H9 (cell line): ENCODE measurements around the gene DEUP1. TPM values are rescaled to one million over a fixed set of nuclear protein-coding genes. Genes with fewer than 3 reads are reported as not detected.

ENCODE experiments used
- DNase-seq: peaks from one replicate; pipeline ENCODE4 v3.0.0-alpha.2; 2017
- H2AFZ ChIP-seq: one replicate; pipeline ENCODE4 v1.6.1; 2013; ENCODE audit warnings: mild to moderate bottlenecking, low read length, control low read depth, moderate library complexity
- H2AK5ac ChIP-seq: 2 replicates; pipeline ENCODE4 v1.6.1; 2013; ENCODE audit warnings: low read length, control low read depth, mixed read lengths; ENCODE audit not compliant: insufficient read length
- H2BK120ac ChIP-seq: one replicate; pipeline ENCODE4 v1.6.1; 2013; ENCODE audit warnings: low read depth, mild to moderate bottlenecking, low read length, control low read depth, inconsistent platforms; ENCODE audit not compliant: poor library complexity, severe bottlenecking
- H2BK12ac ChIP-seq: 2 replicates; pipeline ENCODE4 v1.6.1; 2013; ENCODE audit warnings: low read length, control low read depth, mixed read lengths, low read depth; ENCODE audit not compliant: insufficient read length
- H2BK15ac ChIP-seq: 2 replicates; pipeline ENCODE4 v1.6.1; 2013; ENCODE audit warnings: low read depth, low read length, control low read depth
- H2BK20ac ChIP-seq: one replicate; pipeline ENCODE4 v1.6.1; 2013; ENCODE audit warnings: low read depth, mild to moderate bottlenecking, low read length, control low read depth, inconsistent platforms; ENCODE audit not compliant: poor library complexity, severe bottlenecking
- H2BK5ac ChIP-seq: 2 replicates; pipeline ENCODE4 v1.6.1; 2013; ENCODE audit warnings: low read length, control low read depth, mixed read lengths; ENCODE audit not compliant: insufficient read length
- H3K14ac ChIP-seq: 2 replicates; pipeline ENCODE4 v1.6.1; 2013; ENCODE audit warnings: low read length, control low read depth; ENCODE audit not compliant: insufficient read depth
- H3K18ac ChIP-seq: 2 replicates; pipeline ENCODE4 v1.6.1; 2013; ENCODE audit warnings: low read depth, mild to moderate bottlenecking, mixed read lengths, low read length, control low read depth; ENCODE audit not compliant: insufficient read length
- H3K23ac ChIP-seq: 2 replicates; pipeline ENCODE4 v1.6.1; 2013; ENCODE audit warnings: low read length, control low read depth, mixed read lengths, low read depth; ENCODE audit not compliant: insufficient read length
- H3K23me2 ChIP-seq: 2 replicates; pipeline ENCODE4 v1.6.1; 2013; ENCODE audit warnings: low read depth, mild to moderate bottlenecking, mixed read lengths, low read length, control low read depth; ENCODE audit not compliant: insufficient read length, poor library complexity, severe bottlenecking
- H3K27ac ChIP-seq: 2 replicates; pipeline ENCODE4 v1.5.1; 2013; ENCODE audit warnings: low read length, control low read depth, mixed read lengths, low read depth; ENCODE audit not compliant: insufficient read length
- H3K27me3 ChIP-seq: 2 replicates; pipeline ENCODE4 v1.6.1; 2013; ENCODE audit warnings: low read length, control low read depth, inconsistent platforms; ENCODE audit not compliant: insufficient read depth
- H3K4ac ChIP-seq: 2 replicates; pipeline ENCODE4 v1.6.1; 2013; ENCODE audit warnings: low read depth, mild to moderate bottlenecking, control low read depth, inconsistent platforms, low read length, moderate library complexity
- H3K4me1 ChIP-seq: 2 replicates; pipeline ENCODE4 v1.6.1; 2013; ENCODE audit warnings: low read length, control low read depth, inconsistent platforms; ENCODE audit not compliant: insufficient read depth
- H3K4me2 ChIP-seq: 2 replicates; pipeline ENCODE4 v1.6.1; 2013; ENCODE audit warnings: low read length, control low read depth, mixed read lengths; ENCODE audit not compliant: insufficient read length, insufficient read depth
- H3K56ac ChIP-seq: 2 replicates; pipeline ENCODE4 v1.6.1; 2013; ENCODE audit warnings: low read depth, mild to moderate bottlenecking, mixed read lengths, low read length, control low read depth; ENCODE audit not compliant: insufficient read length
- H3K79me1 ChIP-seq: 2 replicates; pipeline ENCODE4 v1.6.1; 2013; ENCODE audit warnings: low read depth, mild to moderate bottlenecking, moderate library complexity, low read length, control low read depth, inconsistent platforms; ENCODE audit not compliant: insufficient read depth, poor library complexity, severe bottlenecking
- H3K79me2 ChIP-seq: 2 replicates; pipeline ENCODE4 v1.6.1; 2013; ENCODE audit warnings: low read length, control low read depth, inconsistent platforms; ENCODE audit not compliant: insufficient read depth
- H3K9ac ChIP-seq: 2 replicates; pipeline ENCODE4 v1.6.1; 2013; ENCODE audit warnings: low read length, control low read depth, mixed read lengths; ENCODE audit not compliant: insufficient read length; ENCODE audit errors: extremely low read depth
- H3K9me3 ChIP-seq: one replicate; pipeline ENCODE4 v1.6.1; 2013; ENCODE audit warnings: low read depth, low read length, inconsistent platforms; ENCODE audit not compliant: control insufficient read depth
- H3T11ph ChIP-seq: one replicate; pipeline ENCODE4 v1.6.1; 2013; ENCODE audit warnings: mild to moderate bottlenecking, low read length, control low read depth, inconsistent platforms
- H4K20me1 ChIP-seq: one replicate; pipeline ENCODE4 v1.6.1; 2013; ENCODE audit not compliant: control insufficient read depth, insufficient read length, insufficient read depth
- H4K5ac ChIP-seq: 2 replicates; pipeline ENCODE4 v1.6.1; 2013; ENCODE audit warnings: low read depth, mild to moderate bottlenecking, mixed read lengths, low read length, control low read depth; ENCODE audit not compliant: insufficient read length
- H4K8ac ChIP-seq: replicated peaks from 2 replicates; pipeline ENCODE4 v1.6.1; 2013; ENCODE audit warnings: low read length, control low read depth, mixed read lengths, low read depth; ENCODE audit not compliant: insufficient read length
- H4K91ac ChIP-seq: 2 replicates; pipeline ENCODE4 v1.6.1; 2013; ENCODE audit warnings: low read depth, mild to moderate bottlenecking, moderate library complexity, mixed read lengths, low read length, control low read depth; ENCODE audit not compliant: insufficient read length
- H3K27ac Mint-ChIP-seq, 3 experiments: 2 replicates in 2 of 3; 3 replicates in 1 of 3; pipeline ENCODE4 v1.8.0; 2020 to 2021; ENCODE audit warnings: mixed read lengths in 3 of 3, mild to moderate bottlenecking in 1 of 3, moderate library complexity in 1 of 3
- H3K27me3 Mint-ChIP-seq: 2 replicates; pipeline ENCODE4 v1.8.0; 2021; ENCODE audit warnings: low read depth, mild to moderate bottlenecking, moderate library complexity, mixed read lengths
- H3K36me3 Mint-ChIP-seq, 3 experiments: 2 replicates in 2 of 3; 3 replicates in 1 of 3; pipeline ENCODE4 v1.8.0; 2020 to 2021; ENCODE audit warnings: low read depth in 3 of 3, mixed read lengths in 3 of 3; ENCODE audit not compliant: insufficient read depth in 1 of 3
- H3K4me1 Mint-ChIP-seq, 2 experiments: 2 replicates each; pipeline ENCODE4 v1.8.0; 2020; ENCODE audit warnings: mixed read lengths in 2 of 2
- H3K4me3 Mint-ChIP-seq, 2 experiments: 2 replicates in 1 of 2; 3 replicates in 1 of 2; pipeline ENCODE4 v1.8.0; 2020 to 2021; ENCODE audit warnings: mild to moderate bottlenecking in 2 of 2, mixed read lengths in 2 of 2, moderate library complexity in 1 of 2
- H3K9me3 Mint-ChIP-seq, 2 experiments: 2 replicates in 1 of 2; 3 replicates in 1 of 2; pipeline ENCODE4 v1.8.0; 2020; ENCODE audit warnings: mild to moderate bottlenecking in 2 of 2, mixed read lengths in 2 of 2, moderate library complexity in 1 of 2
- WGBS: extraction: QIAGEN DNeasy Blood & Tissue Kit; methylation state at CpG from one replicate; pipeline ENCODE4 v1.1.7; 2013; ENCODE audit warnings: missing lambda C conversion rate, low lambda C conversion rate, mixed read lengths; ENCODE audit not compliant: insufficient read length; ENCODE audit errors: extremely low coverage; 5-methylcytosine and 5-hydroxymethylcytosine counted together
- total RNA-seq: library from RNA; stranded (reverse); gene quantifications from 2 replicates; pipeline ENCODE4 v1.2.1, GENCODE V29; 2021
- TF ChIP-seq, protein P1 (sequence below): fragments of 200-600 bp; sonication (generic); conservative IDR thresholded peaks from 3 replicates; pipeline ENCODE4 v1.8.0; 2021; ENCODE audit warnings: antibody characterized with exemption, mild to moderate bottlenecking

DEUP1 gene
- total RNA-seq, 1 experiment from 2014 or later = 0.22 TPM

DNA sequence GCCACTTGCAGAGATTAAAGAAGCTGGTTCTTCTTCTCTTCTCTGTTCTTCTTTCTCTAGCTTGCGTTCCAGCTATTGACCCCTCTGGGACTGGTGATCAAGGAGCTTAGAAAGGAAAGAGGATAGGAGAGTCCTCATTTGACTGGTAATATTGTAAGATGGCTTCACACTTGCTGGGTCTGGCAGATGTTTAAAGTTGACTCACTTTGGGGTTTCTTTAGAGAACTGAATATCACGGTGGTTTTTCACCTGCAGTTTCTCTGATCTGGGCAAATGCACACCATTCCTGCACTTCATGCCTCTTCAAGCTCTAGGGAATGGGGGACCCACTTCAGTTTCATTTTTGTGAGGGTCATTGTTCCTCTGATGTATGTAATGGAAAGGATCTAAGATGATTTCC, 41.8 kb upstream of the DEUP1 start:
- H3K27me3 ChIP-seq = no peaks in the 10 kb centered on the region
- no CpG with 5 or more reads among the region's 2 CpGs for WGBS

More for the DNA sequence above, 41.8 kb upstream of the DEUP1 start:
- no peak overlapping the region for H2BK15ac ChIP-seq
- no peak for DNase-seq
- no peak overlapping the region for H2AK5ac ChIP-seq
- H4K20me1 ChIP-seq = no peaks in the 10 kb centered on the region
- H3K18ac ChIP-seq = no peak overlapping the region
- Mint-ChIP-seq H3K27me3 (no peaks in the 10 kb centered on the region), H3K4me1 (no peaks in the 10 kb centered on the region), H3K4me3 (no peak overlapping the region), H3K27ac (no peak overlapping the region), H3K9me3 (no peaks in the 10 kb centered on the region), H3K36me3 (no peaks in the 10 kb centered on the region)
- H3K79me1 ChIP-seq = no peaks in the 10 kb centered on the region
- H2BK5ac ChIP-seq = no peak overlapping the region
- no peak overlapping the region for H2BK120ac ChIP-seq
- H3T11ph ChIP-seq = no peak overlapping the region
- H2AFZ ChIP-seq = no peak overlapping the region
- H3K79me2 ChIP-seq = no peaks in the 10 kb centered on the region
- no peak overlapping the region for H4K8ac ChIP-seq
- no peak overlapping the region for H3K9ac ChIP-seq
- TF ChIP-seq, protein P1, sequence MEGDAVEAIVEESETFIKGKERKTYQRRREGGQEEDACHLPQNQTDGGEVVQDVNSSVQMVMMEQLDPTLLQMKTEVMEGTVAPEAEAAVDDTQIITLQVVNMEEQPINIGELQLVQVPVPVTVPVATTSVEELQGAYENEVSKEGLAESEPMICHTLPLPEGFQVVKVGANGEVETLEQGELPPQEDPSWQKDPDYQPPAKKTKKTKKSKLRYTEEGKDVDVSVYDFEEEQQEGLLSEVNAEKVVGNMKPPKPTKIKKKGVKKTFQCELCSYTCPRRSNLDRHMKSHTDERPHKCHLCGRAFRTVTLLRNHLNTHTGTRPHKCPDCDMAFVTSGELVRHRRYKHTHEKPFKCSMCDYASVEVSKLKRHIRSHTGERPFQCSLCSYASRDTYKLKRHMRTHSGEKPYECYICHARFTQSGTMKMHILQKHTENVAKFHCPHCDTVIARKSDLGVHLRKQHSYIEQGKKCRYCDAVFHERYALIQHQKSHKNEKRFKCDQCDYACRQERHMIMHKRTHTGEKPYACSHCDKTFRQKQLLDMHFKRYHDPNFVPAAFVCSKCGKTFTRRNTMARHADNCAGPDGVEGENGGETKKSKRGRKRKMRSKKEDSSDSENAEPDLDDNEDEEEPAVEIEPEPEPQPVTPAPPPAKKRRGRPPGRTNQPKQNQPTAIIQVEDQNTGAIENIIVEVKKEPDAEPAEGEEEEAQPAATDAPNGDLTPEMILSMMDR = no peak
- no peak overlapping the region for H3K4me2 ChIP-seq
- no peak overlapping the region for H4K5ac ChIP-seq
- no peak overlapping the region for H4K91ac ChIP-seq
- H3K4ac ChIP-seq = no peak overlapping the region
- H2BK20ac ChIP-seq = no peak overlapping the region
- no peaks in the 10 kb centered on the region for H3K9me3 ChIP-seq
- H3K27ac ChIP-seq = no peak overlapping the region
- H3K56ac ChIP-seq = no peak overlapping the region
- no peak overlapping the region for H3K14ac ChIP-seq
- H3K23ac ChIP-seq = no peak overlapping the region
- H3K23me2 ChIP-seq = no peaks in the 10 kb centered on the region
- no peaks in the 10 kb centered on the region for H3K4me1 ChIP-seq
- H2BK12ac ChIP-seq = no peak overlapping the region
